SJSA1 (cell line): Measurements from ENCODE around the gene SLC9A8. TPM values are rescaled to one million over a fixed set of nuclear protein-coding genes. Genes with fewer than 3 reads are reported as not detected.
A peak's percentile ranks its signal among the peaks of the same experiment; 100 is the strongest.

Experiments used
- DNase-seq, 2 experiments: peaks; one replicate each; pipeline ENCODE4 v3.0.0-alpha.2; 2015 to 2020; ENCODE audit warnings: low spot score in 2 of 2, low read depth in 1 of 2
- H3K27ac ChIP-seq: fragments of 250-450 bp; sonication (Bioruptor Pico); 2 replicates; pipeline ENCODE4 v1.5.1; 2020; ENCODE audit warnings: mild to moderate bottlenecking, moderate library complexity
- H3K27me3 ChIP-seq: fragments of 250-450 bp; sonication (Bioruptor Pico); replicated peaks from 2 replicates; pipeline ENCODE4 v1.5.1; 2020; ENCODE audit warnings: mild to moderate bottlenecking, moderate library complexity
- H3K36me3 ChIP-seq: fragments of 250-450 bp; sonication (Bioruptor Pico); 2 replicates; pipeline ENCODE4 v1.5.1; 2020; ENCODE audit warnings: mild to moderate bottlenecking
- H3K4me1 ChIP-seq: fragments of 250-450 bp; sonication (Bioruptor Pico); replicated peaks from 2 replicates; pipeline ENCODE4 v1.6.1; 2021; ENCODE audit warnings: mild to moderate bottlenecking
- H3K4me3 ChIP-seq: fragments of 250-450 bp; sonication (Bioruptor Pico); 2 replicates; pipeline ENCODE4 v1.5.1; 2020; ENCODE audit warnings: mild to moderate bottlenecking
- H3K9me3 ChIP-seq: fragments of 250-450 bp; sonication (Bioruptor Pico); replicated peaks from 2 replicates; pipeline ENCODE4 v1.5.1; 2020; ENCODE audit warnings: mild to moderate bottlenecking
- total RNA-seq: library from RNA; depleted of rRNA; stranded (reverse); fragments of >200 nt; shearing (Covaris generic); gene quantifications from 2 replicates; pipeline ENCODE4 v1.2.3, GENCODE V29; 2014

Gene SLC9A8
- total RNA-seq, 1 experiment from 2014 or later: 5.5 TPM

DNA sequence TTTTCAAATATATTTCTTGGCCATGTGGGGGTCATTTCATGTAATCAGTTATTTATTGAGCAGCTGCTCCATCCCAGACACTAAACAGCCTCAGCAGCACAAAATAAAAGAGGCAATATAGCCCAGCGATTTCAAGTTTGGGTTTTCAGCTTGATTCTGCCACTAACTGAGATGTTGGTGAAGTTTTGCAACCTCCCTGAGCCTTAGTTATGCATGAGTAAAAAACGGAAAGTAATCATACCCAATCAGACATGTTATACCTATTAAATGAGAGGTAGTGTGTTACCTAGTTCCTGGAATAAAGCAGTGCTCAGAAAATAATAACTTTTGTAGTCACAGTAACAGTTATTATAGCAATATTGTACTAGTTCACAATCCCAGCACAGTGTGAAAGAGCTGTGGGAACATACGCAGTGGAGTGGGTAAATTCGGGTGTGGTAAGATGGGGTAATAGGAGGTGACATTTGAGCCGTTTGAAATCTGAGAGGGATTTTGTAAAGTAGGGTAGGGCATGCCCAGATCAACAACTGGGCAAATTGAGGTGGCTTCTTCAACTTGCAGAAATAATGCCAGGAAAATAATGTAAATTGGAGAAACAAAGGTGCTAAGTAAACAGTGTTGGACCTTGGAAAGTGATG lies 1.5 kb downstream of the SLC9A8 start:
- Histone ChIP-seq H3K4me3 (no peak overlapping the region), H3K4me1 (peaks cover 11% of the 10 kb centered on the region), H3K36me3 (peaks cover 30% of the 10 kb centered on the region), H3K27me3 (no peaks in the 10 kb centered on the region), H3K27ac (no peak overlapping the region), H3K9me3 (no peaks in the 10 kb centered on the region)
- DNase-seq: no peak

GRCh38 chr20:49818816-49819215 lies 6.2 kb downstream of the SLC9A8 start:
- H3K36me3 ChIP-seq: peaks cover 55% of the 10 kb centered on the region

GRCh38 chr20:49819702-49820101 lies 7.1 kb downstream of the SLC9A8 start:
- peaks cover 8% of the 10 kb centered on the region for H3K4me1 ChIP-seq
- no peak overlapping the region for H3K4me3 ChIP-seq
- H3K9me3 ChIP-seq: no peaks in the 10 kb centered on the region
- H3K36me3 ChIP-seq: peaks cover 64% of the 10 kb centered on the region
- no peaks in the 10 kb centered on the region for H3K27me3 ChIP-seq
- DNase-seq: no peak
- no peak overlapping the region for H3K27ac ChIP-seq

More at GRCh38 chr20:49818816-49819215, 6.2 kb downstream of the SLC9A8 start:
- no peaks in the 10 kb centered on the region for H3K27me3 ChIP-seq
- H3K4me1 ChIP-seq: peaks cover 8% of the 10 kb centered on the region
- H3K4me3 ChIP-seq: no peak overlapping the region
- no peak for DNase-seq
- no peak overlapping the region for H3K27ac ChIP-seq
- H3K9me3 ChIP-seq: no peaks in the 10 kb centered on the region

DNA sequence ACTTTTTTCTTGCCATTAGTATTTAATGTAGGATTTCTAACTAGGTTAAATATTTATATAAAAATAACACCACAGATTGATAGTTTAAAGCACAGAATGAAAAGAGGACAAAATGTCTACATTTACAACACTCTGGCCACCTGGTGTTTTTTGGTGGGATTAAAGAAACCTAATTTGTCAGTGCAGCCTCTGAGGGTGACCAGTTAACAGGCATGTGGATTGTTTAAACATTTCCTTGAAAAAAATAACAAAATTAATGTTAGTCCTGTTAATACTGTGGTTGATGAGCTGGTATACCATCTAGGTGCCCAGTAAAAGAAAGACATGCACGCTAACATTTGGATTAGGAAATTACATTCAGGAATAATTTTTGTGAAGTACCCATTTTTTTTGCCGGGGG lies 8.8 kb downstream of the SLC9A8 start:
- no peaks in the 10 kb centered on the region for H3K27me3 ChIP-seq
- H3K36me3 ChIP-seq: peaks cover 56% of the 10 kb centered on the region
- no peaks in the 10 kb centered on the region for H3K9me3 ChIP-seq
- H3K4me1 ChIP-seq: peaks cover 8% of the 10 kb centered on the region
- DNase-seq: peak in 1 of 2 experiments; percentile 4
- no peak overlapping the region for H3K27ac ChIP-seq
- no peak overlapping the region for H3K4me3 ChIP-seq

DNA sequence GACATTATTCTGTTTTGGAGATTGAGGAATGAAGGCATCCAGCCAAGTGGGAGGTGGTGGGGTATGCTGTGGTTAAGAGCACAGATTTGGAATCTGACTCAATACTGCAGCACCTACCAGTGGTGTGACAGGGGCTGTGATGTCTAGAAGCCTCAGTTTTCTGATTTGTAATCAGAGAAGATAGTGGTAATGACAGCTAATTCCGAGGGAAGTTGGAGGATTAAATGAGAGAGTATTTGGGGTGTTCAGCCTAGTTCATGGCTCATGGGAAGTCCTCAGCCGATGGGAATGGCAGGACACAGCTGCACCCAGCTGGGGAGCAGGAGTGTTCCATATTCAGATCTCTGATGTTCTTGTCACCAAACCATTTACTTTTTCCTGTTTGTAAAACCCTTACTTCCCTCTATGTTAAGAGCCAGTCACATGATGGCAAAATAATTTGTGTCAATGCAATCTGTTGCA lies 9.3 kb downstream of the SLC9A8 start:
- peak in 1 of 2 experiments; percentile 13 for DNase-seq
- Histone ChIP-seq H3K9me3 (no peaks in the 10 kb centered on the region), H3K27me3 (no peaks in the 10 kb centered on the region), H3K4me3 (no peak overlapping the region), H3K27ac (no peak overlapping the region), H3K4me1 (peaks cover 8% of the 10 kb centered on the region), H3K36me3 (peaks cover 52% of the 10 kb centered on the region)

DNA sequence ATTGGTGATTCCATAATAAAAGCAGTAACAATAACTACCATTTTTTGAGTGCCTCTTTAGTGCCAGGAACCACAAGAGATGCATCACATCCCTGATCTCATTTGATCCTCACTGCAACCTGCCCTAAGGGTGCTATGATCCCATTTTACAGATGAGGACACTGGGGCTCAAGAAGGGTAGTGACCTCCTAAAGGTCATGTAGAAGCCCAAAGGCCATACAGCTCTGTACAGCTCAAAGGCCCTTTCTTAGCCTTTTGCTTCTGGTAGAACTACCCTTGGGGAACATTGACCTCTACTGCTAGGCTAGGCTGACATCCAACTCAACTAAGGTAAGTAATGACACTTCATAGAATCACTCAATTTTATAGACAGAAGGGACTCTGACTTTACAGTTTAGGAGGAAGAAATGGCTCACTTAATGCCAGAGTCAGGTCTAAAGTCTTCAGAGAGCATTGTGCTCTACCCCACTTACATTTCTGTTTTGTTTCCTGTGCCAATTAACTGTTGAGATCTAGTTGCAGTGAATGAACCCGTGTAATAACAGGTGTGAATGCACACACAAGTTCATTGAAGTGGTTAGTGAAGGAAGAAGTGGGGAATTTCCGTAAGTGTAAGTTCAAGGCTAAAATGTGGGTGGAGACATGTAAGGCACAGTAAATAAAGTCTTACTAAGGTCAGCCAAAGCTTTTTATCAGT lies 10.7 kb downstream of the SLC9A8 start:
- no peaks in the 10 kb centered on the region for H3K27me3 ChIP-seq
- H3K4me1 ChIP-seq: peaks cover 8% of the 10 kb centered on the region
- DNase-seq: no peak
- no peaks in the 10 kb centered on the region for H3K9me3 ChIP-seq
- H3K27ac ChIP-seq: no peak overlapping the region
- no peak overlapping the region for H3K4me3 ChIP-seq
- H3K36me3 ChIP-seq: peaks cover 53% of the 10 kb centered on the region

DNA sequence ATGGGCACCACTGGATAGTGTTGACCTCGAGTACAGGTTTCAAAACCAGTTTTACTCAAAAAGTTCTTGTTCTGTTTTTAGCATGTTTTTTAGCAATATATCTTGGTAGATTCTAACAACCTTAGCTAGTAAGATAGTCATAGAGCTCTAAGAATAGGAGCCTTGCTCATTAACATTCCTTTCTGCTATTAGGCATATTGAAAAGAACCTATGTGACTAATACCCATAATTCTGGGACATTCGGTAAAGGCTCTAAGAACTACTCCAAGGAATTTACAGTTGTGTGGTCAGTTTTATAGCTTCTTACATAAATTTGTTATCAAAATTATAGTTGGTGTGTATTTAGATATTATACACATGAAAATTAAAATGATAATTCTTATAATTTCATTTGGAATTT lies 11.6 kb downstream of the SLC9A8 start:
- H3K27ac ChIP-seq: no peak overlapping the region
- peaks cover 8% of the 10 kb centered on the region for H3K4me1 ChIP-seq
- H3K27me3 ChIP-seq: no peaks in the 10 kb centered on the region
- no peak for DNase-seq
- no peaks in the 10 kb centered on the region for H3K9me3 ChIP-seq
- H3K36me3 ChIP-seq: peaks cover 45% of the 10 kb centered on the region
- H3K4me3 ChIP-seq: no peak overlapping the region

DNA sequence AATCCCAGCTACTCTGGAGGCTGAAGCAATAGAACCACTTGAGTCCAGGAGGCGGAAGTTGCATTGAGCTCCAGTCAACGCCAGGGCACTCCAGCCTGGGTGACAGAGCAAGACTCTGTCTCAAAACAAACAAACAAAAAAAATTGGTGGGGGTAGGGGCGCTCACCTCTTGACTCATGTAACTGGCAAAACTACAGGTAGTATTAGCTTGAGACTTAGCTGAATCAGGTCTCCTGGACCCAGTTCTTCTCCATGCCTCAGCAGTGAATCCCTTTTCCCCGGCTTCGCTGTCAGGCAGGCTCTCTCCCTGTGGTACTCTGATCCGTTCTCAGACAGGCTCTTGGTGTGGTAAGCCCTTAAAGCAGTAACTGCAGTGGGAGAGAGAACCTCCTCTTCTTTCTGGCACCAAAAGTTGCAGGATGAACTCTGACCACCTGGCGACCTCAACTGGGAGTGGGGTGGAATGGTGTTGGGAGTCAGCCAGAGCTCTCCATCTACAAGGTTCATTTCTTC lies 12.9 kb downstream of the SLC9A8 start:
- Histone ChIP-seq H3K9me3 (no peaks in the 10 kb centered on the region), H3K27me3 (no peaks in the 10 kb centered on the region), H3K4me1 (peaks cover 8% of the 10 kb centered on the region), H3K4me3 (no peak overlapping the region), H3K36me3 (peaks cover 49% of the 10 kb centered on the region), H3K27ac (no peak overlapping the region)
- no peak for DNase-seq

DNA sequence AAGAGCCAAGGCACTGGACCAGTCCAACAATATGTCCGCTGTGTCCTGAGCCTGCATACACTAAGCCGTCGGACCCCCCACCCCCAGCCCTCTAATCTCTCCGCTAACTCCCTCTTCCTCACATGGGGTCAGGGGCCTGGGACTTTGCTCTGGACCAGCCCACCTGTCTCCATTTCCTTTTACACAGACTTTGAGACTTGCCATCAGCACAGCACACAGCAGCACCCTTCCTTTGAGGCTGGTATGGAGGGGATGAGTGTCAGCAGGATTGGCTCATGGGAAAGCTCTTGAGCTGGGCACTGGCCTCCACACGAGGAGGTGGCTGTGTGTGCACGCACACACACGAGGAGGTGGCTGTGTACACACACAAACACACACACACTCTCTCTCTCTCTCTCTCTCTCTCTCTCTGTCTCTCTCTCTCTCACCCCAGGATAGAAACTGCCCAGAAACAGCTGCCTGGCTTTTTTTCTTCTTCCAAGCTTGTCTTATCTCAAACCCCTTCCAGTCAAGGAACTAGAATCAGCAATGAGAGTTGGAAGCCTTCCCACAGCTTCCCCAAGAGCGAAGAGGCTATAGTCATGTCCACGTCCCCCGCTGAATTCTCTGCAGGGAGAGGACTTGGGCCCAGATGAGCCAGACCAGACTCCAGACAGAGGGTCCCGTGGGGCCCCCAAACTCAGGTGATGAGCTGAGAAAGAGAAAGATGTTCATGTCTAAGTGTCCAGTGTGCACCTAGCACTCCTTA lies 18.6 kb downstream of the SLC9A8 start:
- H3K27ac ChIP-seq: no peak overlapping the region
- peaks cover 27% of the 10 kb centered on the region for H3K36me3 ChIP-seq
- H3K4me3 ChIP-seq: no peak overlapping the region
- H3K4me1 ChIP-seq: no peaks in the 10 kb centered on the region
- DNase-seq: no peak
- no peaks in the 10 kb centered on the region for H3K9me3 ChIP-seq
- H3K27me3 ChIP-seq: no peaks in the 10 kb centered on the region

- Histone ChIP-seq H3K27ac (no peak overlapping the region), H3K27me3 (no peaks in the 10 kb centered on the region), H3K9me3 (no peaks in the 10 kb centered on the region), H3K4me3 (no peak overlapping the region), H3K4me1 (no peaks in the 10 kb centered on the region), H3K36me3 (peaks cover 27% of the 10 kb centered on the region)
- no peak for DNase-seq
These were observed 19.4 kb downstream of the SLC9A8 start for GRCh38 chr20:49831770-49832631.

- Histone ChIP-seq H3K4me1 (no peaks in the 10 kb centered on the region), H3K9me3 (no peaks in the 10 kb centered on the region), H3K4me3 (no peak overlapping the region), H3K27ac (no peak overlapping the region), H3K36me3 (peaks cover 20% of the 10 kb centered on the region), H3K27me3 (no peaks in the 10 kb centered on the region)
- DNase-seq: no peak
These were observed 20.2 kb downstream of the SLC9A8 start for GRCh38 chr20:49832632-49833327.

DNA sequence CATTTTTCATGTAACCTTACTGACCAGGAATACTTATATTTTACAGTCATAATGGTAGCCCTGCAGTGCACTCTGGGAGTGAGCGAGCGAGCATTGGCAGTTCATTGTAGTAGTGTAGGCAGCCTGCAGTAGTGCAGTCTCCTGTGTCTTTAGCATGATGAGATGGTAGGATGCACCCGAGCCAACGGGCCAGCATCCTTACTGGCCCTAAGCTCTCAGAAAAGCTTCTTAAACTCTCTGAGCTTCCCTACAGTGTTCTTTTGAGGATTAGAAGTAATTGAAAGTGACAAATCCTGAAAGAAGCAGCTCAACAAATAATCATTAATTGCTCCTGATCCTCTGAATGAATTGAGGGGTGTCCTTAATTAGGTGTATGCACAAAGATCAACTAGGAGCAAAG lies 20.9 kb downstream of the SLC9A8 start:
- no peak overlapping the region for H3K27ac ChIP-seq
- H3K4me3 ChIP-seq: no peak overlapping the region
- H3K4me1 ChIP-seq: no peaks in the 10 kb centered on the region
- no peaks in the 10 kb centered on the region for H3K9me3 ChIP-seq
- no peak for DNase-seq
- H3K27me3 ChIP-seq: no peaks in the 10 kb centered on the region
- peaks cover 20% of the 10 kb centered on the region for H3K36me3 ChIP-seq

DNA sequence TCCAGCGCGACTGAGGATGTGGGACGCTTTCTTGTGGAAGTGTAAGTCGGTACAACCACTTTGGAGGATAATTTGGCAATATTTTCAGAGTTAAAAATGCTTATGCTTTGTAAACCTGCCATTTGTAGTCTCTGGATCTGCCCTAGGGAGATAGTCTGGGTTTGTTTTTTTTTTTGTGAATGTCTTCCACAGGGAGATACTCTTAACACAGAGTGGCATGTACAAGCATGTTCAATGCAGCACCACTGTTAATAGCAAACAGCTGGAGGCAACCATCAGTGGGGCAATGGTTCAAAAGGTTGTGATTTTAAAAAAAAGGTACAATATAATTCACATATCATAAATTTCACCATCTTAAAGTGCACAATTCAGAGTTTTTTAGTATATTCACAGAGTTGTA lies 22.4 kb downstream of the SLC9A8 start:
- H3K4me1 ChIP-seq: no peaks in the 10 kb centered on the region
- no peak overlapping the region for H3K27ac ChIP-seq
- H3K9me3 ChIP-seq: no peaks in the 10 kb centered on the region
- no peak overlapping the region for H3K4me3 ChIP-seq
- peaks cover 14% of the 10 kb centered on the region for H3K36me3 ChIP-seq
- H3K27me3 ChIP-seq: no peaks in the 10 kb centered on the region
- no peak for DNase-seq
